ENCODE results near the gene SELENOT.

Gene SELENOT

GRCh38 chr3:150673966-150674365, 70.8 kb downstream of the SELENOT start:
- DNase-seq, result no peak

GRCh38 chr3:150675587-150675986, 72.5 kb downstream of the SELENOT start:
- no peak for DNase-seq

Measured in activated naive CD4-positive, alpha-beta T cell (primary cell).